HG03354 (cell line): ENCODE measurements around the gene SPATC1L.

Source experiments
- ATAC-seq: cut with Tn5 transposase; IDR thresholded peaks from one replicate; pipeline ENCODE4 v1.9.1; 2021; ENCODE audit warnings: mild to moderate bottlenecking; ENCODE audit not compliant: unreplicated experiment, poor library complexity, severe bottlenecking

The SPATC1L gene

DNA sequence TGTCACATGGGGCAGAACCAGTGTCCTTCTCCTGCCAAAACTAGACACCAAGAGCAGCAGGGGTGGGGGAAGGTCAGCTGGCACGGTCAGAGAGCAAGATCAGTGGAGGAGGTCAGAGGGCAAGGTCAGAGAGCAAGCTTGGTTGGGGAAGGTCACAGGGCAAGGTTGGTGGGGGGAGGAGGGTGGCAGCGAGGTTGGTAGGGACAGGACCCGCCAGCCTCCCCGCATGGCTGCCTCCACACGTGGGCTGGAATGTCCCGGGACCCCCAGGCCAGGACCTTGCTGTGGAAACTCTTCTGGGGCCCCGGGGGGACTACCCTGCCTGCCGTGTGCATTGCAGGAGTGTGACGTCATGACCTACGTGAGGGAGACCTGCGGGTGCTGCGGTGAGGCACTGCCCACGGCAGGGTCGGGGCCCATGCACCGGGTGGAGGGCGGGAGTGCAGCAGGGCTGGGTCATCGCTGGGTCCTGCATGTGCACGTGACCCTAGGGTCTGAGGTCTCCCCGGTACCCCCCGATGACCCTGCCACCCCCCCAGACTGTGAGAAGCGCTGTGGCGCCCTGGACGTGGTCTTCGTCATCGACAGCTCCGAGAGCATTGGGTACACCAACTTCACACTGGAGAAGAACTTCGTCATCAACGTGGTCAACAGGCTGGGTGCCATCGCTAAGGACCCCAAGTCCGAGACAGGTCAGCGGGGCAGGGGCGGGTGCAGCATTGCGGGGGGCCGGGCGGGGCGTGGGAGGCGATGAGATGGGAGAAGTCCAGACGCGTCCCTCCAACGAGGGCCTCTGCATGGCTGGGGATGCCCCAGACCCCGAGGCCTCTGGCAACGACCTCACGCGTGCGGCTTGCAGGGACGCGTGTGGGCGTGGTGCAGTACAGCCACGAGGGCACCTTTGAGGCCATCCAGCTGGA is 59.1 kb downstream of the SPATC1L start:
- no peak for ATAC-seq

DNA sequence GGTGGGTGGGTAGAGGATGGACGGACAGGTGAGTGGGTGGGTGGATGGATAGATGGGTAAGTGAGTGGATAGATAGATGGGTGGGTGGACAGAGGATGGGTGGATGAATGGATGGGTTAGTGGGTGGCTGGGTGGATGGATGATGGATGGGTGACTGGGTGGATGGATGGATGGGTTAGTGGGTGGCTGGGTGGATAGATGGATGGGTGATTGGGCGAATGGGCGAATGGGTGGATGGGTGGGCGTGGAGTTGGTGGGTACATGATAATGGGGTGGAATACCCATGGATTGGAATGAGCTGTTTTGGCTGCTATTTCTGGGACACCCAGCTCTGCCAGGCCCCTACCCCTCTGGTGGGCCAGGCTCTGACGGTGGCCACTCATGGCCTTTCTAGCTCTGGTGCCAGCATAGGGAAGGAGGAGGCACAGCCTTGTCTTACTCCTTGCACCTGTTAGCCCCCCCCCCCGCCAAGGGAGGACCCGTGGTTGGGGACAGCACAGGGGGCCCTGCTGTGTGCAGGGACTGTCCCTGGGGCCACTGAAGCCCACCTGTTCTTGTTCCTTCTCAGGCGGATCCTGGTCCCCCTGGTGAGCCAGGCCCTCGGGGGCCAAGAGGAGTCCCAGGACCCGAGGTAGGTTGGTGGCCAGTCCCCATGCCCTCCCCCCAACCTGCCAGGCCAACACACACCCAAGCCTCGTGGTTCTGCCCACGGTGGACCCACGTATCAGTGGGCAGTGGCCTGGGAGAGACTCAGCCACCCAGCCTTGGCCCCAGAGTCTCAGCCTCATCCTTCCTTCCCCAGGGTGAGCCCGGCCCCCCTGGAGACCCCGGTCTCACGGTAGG is 60.0 kb downstream of the SPATC1L start:
- no peak for ATAC-seq

DNA sequence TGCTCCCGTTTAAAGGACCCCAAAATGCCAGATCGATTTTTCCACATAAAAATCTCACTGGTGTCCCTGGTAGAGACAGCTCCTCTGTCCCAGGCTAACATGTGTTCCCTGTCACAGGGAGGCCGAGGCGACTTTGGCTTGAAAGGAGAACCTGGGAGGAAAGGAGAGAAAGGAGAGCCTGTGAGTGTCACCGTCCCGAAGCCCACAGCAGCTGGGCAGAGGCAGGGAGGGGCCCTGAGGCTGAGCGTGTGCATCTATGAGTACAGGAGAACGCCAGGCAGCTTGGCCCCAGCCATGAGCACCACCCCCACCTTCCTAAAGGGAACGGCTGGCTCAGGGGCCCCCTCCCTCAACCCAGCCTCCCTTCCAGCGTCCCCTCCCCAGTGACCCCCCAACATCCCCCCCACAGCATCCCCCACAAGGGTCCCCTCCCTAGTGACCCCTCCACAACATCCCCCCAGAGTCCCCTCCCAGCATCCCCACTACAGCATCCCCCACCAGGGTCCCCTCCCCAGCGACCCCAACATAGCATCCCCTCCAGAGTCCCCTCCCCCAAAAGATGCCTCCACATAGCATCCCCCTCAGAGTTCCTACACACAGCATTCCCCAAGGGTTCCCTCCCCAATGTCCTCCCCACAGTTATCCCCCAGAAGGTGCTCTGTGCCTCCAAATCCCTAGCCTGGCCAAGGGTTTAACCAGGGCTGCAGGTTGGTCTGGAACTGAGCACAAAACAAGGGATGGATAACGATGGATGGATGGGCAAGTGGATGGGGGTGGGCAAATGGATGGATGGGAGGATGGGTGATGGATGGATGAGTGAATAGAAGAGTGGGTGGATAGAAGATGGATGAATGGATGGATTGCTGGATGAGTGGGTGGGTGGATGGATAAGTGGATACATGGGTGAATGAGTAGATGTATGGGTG is 61.2 kb downstream of the SPATC1L start:
- ATAC-seq, result no peak

DNA sequence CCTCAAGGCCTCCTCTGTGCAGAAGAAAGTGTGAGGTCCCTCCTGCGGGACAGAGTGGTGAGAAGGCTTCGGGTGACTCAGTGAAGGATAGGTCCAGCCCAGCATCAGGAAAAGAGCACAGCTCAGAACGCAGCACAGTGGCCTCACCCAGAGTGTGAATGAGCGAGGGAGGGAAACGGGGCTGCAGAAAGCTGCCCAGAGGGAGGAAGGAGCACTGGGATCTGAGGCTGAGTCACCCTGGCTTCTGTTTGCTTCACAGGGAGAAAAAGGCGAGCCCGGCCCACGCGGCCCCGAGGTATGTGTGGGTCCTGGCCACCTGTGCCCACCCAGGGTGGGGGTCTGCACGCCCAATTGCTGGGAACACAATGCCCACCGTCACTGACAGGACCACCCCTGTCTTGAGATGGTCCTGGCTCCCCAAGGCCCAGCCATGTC is 62.0 kb downstream of the SPATC1L start:
- ATAC-seq, result no peak

DNA sequence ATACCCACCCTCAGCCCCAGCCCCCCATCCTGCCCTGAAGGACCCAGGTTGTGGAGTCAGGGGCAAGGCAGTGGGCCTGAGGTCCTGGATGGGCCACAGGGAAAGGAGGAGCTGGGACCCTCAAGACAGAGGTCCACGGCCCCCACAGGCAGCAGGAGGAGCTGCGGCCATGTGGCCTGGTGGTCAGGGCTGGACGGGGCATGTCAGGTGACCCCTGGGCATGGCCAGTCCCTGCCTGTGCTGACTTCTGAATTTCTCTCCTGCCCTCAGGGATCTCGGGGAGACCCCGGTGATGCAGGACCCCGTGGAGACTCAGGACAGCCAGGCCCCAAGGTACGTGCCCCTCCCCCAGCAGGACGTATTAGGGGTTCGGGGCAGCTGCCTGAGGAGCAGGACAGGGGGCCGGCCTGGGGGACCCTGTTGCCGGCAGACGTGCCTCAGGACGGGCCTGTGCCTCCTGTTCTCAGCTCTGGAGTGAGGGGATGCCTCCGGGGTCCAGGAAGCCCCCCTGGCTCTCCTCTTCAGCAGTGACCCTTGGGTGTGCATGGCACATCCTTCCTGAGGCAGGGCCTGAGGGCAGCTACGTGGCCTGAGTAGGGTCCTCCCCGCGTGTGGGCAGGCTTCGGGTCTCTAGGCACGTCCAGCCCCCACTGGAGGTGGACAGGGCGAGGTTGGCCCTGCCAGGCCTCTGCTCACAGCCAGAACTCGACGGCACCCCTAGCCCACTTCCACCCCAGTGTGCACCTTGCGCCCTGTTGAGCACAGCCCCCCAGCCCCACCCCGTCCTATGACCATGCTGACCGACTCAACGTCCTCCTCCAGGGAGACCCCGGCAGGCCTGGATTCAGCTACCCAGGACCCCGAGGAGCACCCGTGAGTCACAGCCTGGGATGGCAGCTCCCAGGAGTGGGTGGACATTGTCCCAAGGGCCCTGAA is 62.7 kb downstream of the SPATC1L start:
- ATAC-seq, result no peak

GRCh38 chr21:46120301-46121285 is 63.7 kb downstream of the SPATC1L start:
- ATAC-seq, result no peak

- ATAC-seq, result no peak
Measured at GRCh38 chr21:46119637-46120271, 64.5 kb downstream of the SPATC1L start.

- no peak for ATAC-seq
Measured at GRCh38 chr21:46119144-46119636, 65.1 kb downstream of the SPATC1L start.

DNA sequence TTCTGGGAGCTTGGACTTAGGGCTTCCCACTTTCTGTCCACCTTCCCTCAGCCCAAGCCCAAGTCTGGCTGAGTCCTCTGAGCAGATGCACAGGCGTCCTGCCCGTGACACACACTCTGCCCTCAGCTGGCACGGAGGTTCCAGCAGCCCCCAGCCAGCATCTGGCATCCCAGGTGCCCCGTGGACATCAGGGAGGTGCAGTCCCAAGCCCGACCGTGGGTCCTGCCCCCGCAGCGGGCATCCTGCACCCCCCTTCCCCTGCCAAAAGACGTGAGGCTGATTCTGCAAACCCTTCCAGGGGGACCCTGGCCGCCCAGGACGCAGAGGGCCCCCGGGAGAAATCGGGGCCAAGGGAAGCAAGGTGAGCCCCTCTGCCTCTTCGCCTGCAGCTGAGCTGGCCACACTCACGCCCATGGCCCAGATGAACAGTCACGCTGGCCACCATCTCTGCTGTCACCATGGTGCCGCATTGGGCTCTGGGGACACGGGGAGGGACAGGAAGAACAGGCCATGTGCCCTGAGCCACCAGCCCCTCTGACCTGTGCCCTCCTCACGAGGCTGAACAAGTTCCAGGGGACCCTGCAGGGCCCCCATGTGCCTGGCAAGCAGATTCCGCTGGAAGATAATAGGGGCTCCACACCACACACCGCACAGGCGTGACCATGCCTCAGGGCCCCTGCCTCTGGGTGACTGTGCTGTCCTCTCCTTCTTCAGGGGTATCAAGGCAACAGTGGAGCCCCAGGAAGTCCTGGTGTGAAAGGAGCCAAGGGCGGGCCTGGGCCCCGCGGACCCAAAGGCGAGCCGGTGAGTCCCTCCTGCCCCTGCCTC is 65.7 kb downstream of the SPATC1L start:
- no peak for ATAC-seq

DNA sequence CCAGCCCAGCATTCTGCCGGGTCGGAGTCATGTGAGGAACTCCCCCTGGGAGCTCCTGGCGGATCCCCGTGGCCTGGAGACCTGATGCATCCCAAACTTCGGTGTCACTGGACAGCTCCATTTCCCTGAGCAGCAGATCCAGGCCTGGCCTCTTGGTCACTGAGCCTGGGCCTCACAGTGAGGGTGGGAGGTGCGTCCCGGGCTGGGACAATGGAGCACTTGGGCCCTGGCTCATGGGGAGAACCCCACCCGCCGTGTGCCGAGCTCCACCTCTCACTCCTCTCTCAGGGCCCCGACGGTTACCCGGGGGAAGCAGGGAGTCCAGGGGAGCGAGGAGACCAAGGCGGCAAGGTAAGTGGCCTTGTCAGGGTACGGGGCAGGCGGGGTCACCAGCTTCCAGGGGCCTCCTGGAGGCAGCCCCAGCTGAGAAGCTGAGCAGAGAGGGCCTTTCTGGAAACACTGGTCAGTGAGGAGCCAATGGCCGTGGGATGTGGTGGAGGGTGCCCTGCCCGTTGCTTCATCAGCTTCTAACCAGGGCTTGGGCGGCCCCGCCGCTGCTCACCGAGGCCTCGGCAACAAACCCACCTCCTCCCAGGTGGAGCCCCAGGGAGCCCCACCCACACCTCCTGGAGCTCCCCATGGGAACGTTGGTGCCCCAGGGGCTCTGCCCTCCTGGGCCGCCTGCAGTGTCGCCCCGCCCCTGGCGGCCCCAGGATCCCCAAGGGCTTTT is 66.5 kb downstream of the SPATC1L start:
- no peak for ATAC-seq

DNA sequence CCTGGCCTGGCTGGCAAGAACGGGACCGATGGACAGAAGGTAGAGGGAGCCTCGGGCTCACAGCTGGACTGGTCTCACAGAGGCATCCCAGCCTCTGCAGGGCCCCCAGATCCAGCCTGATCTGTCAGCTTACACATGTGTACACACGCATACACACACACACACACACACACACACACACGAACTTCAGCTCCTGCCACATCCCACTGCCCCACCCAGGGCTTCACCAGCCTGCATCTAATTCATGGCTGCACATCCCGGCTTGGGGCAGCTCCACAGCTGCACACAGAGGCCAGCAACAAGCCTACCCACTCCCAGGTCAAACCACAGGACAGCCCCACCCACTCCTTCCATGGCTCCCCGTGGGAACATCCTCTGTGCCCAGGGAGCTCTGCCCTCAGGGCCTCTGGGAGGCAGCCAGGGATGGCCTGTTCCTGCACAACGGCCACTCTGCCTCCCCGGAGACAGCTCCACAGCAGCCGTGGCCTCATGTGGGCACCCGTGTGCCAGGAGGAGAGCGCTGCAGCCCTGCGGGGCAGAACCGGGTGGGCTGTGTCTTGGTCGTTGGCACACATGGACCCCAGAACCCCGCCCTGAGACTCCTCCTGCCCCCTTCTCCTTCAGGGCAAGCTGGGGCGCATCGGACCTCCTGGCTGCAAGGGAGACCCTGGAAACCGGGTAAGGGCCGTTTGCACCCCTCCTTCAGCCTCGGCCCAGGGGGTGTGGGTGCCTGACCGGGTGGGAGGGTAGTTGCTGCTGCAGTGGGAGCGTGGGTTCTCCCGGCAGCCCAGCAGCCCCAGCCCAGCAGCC is 67.3 kb downstream of the SPATC1L start:
- no peak for ATAC-seq

GRCh38 chr21:46116189-46116775 is 68.0 kb downstream of the SPATC1L start:
- ATAC-seq, result no peak

DNA sequence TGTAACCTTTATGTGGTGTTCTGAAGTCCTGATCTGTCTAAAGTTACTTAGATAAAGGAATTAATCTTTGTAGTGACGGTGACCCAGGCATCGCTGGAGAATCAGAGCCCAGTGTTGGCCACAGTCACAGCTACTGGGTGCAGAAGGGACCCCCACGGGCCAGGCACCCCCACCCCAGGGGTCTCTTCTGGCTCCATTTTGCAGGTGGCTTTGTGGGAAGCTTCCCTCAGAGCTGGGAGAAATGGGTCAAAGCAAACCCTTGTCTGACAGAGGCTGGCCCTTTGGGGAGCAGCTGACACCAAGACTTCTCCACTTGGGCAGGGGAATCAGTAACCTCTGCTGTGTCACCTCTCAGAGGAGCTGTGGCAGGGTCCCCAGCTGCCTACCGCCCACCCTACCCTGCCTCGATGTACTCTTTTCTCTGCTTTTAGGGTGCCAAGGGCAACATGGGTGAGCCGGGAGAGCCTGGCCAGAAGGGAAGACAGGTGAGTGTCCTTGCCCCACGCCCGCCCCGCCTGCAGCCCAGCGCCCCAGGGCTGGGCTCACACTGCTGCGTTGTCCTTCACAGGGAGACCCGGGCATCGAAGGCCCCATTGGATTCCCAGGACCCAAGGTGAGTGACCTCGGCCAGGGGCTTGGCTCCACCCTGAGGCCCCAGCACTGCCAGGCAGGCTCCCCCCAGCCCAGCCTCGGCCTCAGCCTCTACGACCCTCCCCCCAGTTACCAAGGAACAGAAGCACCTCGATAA is 68.6 kb downstream of the SPATC1L start:
- no peak for ATAC-seq

DNA sequence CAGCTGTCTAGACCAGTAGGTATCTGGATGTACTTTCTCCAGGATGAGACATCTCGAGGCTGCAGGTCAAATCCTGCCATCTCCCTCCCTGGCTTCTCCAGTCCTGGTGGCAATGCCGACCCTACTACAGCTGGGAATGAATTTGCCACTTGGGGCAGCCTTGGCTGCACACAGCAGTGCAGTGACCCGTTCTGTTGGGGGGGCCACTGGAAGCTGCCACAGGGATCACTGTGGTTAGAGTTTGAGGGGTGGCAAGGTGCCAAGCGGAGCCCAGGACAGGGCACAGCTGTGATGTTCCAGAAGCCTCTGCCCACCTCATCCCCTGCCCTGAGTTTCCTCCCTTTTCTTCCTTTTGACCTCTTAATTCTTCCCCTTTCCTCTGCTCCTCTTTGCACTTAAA is 69.3 kb downstream of the SPATC1L start:
- no peak for ATAC-seq
